Esophagus muscularis mucosa (tissue), 3 donors: Measurements from ENCODE around the gene STX17.

Source experiments
- EP300 ChIP-seq: sonication (generic); formaldehyde crosslinking; IDR thresholded peaks from one replicate; pipeline ENCODE4 v1.6.1; 2017; ENCODE audit warnings: antibody characterized with exemption
- TF ChIP-seq, protein P1 (sequence below), 3 experiments: fragments of 200-600 bp in 2 of 3; fragments of 450-650 bp in 1 of 3; sonication (generic) in 2 of 3; IDR thresholded peaks; one replicate each; pipeline ENCODE4 v1.5.1; 2017 to 2019; ENCODE audit warnings: antibody characterized with exemption in 3 of 3, mild to moderate bottlenecking in 2 of 3, moderate library complexity in 1 of 3

DNA sequence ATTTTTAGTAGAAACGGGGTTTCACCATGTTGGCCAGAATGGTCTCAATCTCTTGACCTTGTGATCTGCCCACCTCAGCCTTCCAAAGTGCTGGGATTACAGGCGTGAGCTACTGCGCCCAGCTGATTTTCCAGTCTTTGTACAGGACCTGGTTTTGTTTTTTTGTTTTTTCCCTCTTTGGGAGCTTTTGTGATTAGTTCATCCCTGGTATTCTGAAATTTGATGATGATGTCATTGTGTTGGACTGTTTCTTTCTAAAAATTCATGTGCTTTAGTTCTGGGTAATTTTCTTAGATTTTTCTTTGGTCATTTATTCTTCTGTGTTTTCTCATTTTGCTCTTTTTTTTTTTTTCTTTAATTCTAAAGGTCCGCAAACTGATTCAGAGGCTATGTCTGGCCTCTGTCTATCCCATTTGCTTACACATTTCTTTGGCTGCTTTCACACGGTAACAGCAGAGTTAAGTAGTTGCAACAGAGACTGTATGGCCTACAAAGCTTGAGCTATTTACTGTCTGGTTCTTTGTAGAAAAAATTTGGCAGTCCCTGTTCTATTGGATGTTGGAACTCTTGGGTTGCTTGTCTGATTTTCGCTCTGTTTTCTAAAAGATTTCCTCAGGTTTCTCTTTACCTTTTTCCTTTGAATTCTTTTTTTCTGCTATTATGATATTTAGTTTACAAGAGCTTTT lies 24.8 kb downstream of the STX17 start:
- TF ChIP-seq EP300: no peak
- TF ChIP-seq, protein P1, sequence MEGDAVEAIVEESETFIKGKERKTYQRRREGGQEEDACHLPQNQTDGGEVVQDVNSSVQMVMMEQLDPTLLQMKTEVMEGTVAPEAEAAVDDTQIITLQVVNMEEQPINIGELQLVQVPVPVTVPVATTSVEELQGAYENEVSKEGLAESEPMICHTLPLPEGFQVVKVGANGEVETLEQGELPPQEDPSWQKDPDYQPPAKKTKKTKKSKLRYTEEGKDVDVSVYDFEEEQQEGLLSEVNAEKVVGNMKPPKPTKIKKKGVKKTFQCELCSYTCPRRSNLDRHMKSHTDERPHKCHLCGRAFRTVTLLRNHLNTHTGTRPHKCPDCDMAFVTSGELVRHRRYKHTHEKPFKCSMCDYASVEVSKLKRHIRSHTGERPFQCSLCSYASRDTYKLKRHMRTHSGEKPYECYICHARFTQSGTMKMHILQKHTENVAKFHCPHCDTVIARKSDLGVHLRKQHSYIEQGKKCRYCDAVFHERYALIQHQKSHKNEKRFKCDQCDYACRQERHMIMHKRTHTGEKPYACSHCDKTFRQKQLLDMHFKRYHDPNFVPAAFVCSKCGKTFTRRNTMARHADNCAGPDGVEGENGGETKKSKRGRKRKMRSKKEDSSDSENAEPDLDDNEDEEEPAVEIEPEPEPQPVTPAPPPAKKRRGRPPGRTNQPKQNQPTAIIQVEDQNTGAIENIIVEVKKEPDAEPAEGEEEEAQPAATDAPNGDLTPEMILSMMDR (IDR thresholded peaks at IDR 0.05): no peak
